ENCODE measurements around the gene ZEB2.

DNA sequence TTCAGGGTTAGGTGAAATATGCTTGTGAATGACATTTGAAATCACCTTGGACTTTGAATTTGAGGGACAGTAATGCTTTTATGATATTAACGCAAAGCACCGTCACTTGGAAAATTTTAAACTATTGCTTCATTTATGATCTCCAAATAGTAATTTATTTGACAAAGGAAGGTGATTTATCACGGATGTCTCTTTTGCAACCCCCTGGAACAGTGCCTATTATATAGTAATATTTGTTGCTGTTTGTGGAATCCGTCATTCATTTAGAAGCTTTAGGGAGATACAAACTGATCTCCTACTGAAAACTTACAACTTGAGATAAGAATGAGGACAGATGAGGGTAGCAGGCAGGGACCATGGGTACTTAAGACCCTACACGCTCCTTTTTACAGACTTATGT, 10.7 kb upstream of the ZEB2 start:
- TF ChIP-seq, protein P1, sequence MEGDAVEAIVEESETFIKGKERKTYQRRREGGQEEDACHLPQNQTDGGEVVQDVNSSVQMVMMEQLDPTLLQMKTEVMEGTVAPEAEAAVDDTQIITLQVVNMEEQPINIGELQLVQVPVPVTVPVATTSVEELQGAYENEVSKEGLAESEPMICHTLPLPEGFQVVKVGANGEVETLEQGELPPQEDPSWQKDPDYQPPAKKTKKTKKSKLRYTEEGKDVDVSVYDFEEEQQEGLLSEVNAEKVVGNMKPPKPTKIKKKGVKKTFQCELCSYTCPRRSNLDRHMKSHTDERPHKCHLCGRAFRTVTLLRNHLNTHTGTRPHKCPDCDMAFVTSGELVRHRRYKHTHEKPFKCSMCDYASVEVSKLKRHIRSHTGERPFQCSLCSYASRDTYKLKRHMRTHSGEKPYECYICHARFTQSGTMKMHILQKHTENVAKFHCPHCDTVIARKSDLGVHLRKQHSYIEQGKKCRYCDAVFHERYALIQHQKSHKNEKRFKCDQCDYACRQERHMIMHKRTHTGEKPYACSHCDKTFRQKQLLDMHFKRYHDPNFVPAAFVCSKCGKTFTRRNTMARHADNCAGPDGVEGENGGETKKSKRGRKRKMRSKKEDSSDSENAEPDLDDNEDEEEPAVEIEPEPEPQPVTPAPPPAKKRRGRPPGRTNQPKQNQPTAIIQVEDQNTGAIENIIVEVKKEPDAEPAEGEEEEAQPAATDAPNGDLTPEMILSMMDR (IDR thresholded peaks at IDR 0.05): no peak
- no peak for TF ChIP-seq POLR2A (IDR thresholded peaks at IDR 0.05)
